NCI-H526 (cell line): ENCODE measurements around the gene PDGFRB.

Experiments
- DNase-seq, 2 experiments: peaks; one replicate each; lab custom pipeline; 2025; lab: John Stamatoyannopoulos, UW

PDGFRB gene

DNA sequence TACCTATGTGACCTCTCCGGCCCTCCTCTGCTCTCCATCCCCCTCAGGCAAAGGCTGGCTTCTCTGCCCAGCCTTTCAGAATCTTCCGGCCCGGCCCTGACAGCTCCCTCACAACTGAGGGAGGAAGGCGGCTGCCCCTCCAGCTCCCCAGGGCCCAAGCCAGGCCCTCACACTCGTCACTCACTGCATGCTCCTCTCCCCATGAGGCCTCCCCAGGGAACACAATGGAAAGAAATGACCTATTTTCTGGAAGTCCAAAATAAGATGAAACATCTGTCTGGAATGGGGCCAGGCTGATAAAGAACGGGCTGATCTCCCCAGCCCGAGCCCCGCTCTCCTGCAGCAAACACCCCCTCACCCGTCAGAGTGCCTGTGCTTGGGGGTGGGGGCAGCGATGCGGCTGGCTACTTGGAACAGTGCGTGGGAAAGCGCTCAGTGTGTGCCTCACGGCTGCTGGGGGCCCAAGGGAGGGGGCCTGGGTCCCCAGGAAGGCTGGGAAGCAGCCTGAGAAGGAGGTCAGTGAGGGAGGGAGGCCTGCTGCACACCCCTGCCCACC is 11.3 kb downstream of the PDGFRB start:
- DNase-seq, result no peak

- no peak for DNase-seq
Measured at GRCh38 chr5:150143350-150144245, 12.0 kb downstream of the PDGFRB start.

GRCh38 chr5:150142959-150143349 is 12.7 kb downstream of the PDGFRB start:
- DNase-seq, result no peak

DNA sequence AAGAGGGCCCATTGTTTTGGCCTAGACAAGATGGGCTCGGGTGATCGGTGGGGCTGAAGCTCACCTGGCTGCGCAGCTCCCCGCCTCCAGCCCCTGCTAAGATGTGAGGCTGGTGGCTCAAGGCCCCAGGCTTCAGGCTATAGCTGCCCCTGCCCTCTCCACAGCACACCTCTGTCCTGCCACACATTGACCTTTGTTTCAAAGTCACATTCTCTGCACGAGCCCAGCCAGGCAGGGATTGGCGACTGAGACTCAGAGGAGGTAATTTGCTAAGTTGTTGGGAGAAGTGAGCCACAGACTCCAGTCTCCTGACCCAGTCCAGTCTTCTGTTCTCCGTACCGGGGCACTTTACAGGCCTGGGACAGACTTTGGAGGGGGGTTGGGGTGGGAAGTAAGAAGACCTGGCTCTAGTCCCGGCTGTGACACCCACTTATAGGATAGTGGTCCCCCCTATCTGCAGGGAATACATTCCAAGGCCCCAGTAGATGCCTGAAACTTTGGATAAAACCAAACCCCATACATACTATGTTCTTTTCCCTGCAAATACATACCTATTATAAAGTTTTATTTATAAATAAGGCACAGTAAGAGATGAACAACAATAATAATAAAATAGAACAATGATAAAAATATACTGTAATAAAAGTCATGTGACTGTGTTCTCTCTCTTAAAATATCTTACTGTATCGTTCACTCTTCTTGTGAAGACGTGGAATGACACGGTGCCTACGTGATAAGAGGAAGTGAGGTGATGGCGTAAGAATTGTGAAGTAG is 13.3 kb downstream of the PDGFRB start:
- no peak for DNase-seq

GRCh38 chr5:150141544-150142184 is 14.0 kb downstream of the PDGFRB start:
- DNase-seq, result no peak

DNA sequence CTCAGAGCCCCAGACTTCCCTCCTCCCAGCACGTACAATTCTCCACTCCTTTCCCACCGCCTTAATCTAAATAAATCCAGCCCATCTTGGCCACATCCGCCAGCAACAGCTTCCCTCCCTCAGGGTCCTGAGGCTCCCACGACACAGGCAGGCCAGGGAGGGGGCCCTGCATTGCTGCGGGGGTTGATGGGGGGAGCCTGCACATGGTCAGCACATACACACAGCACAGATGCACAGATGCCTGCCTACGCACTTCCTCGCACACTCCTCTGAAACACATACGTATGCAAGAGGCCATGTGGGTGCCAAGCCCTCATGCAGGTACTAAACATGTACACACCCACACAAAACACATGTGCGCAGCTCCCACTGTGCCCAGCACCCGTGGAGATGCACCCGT is 14.8 kb downstream of the PDGFRB start:
- DNase-seq, result no peak

GRCh38 chr5:150139334-150139733 is 16.3 kb downstream of the PDGFRB start:
- no peak for DNase-seq

DNA sequence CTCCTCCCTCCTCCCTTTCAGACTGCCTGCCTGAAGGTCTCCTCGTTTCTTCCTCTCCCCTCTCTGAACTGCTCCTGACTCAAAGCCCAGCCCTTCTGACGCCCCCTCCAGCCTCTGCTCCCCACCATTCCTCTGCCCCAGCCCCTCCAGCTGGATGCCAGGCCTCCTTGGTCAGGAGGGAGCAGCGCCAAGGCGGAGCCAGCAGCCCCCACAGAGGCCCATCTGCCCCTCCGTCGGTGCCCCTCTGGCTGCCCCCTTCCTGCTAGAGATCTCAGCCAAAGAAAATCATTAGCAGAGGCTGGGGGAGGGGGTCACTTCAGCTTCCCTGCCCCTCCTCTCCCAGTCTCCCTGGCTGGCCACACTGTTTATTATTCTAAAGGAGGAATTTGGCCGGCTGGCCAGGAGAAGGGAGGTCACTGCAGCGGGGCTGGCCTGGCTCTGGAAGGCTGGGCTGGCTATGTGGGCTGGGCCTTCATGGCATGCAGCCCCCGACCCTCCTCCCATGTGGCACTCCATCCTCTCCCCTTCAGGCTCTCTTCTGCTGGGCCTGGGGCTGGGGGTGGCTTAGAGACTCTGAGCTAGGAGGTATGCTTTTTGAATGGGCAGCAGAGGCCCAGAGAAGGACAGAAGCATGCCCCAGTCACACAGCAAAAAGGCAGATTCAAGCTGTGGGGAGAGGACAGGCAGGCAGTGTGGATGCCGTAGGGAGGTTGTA is 16.9 kb downstream of the PDGFRB start:
- DNase-seq, result no peak

GRCh38 chr5:150137997-150138396 is 17.6 kb downstream of the PDGFRB start:
- DNase-seq, result no peak

DNA sequence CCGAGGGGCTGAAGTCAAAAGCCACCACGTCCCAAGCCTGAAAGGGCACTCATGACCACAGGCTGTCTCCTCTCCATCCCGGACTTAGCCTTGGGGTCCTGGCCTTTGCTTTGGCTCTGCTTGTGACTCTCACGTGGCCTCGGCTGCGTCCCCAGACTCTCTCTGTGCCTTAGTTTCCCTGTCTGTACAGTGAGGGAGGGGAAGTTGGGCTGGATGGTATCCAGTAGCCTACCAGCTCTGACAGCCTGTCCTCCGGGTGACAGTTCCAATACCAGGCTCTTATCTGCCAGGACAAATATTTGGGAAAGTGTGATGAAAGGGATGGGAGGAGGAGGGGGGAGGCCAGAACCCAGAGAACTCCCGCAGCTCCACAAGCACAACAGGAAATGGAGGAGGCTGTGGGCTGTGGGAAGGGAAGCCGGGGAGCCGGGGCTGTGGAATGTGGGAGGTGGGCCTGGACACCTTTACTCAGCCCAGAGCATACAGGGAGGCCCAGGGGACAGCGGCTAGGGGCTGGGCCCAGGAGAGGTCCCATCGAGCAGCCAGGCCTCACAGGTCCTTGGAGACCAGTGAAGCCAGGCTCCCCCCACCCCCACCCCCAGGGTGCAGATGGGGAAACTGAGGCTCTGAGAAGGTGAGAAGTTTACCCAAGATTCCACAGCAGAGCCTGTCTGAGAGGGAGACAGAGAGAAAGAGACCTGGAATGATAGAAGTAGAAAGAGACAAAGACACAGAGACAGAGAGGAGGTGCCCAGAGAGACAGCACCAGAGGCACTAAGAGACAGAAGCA is 18.3 kb downstream of the PDGFRB start:
- DNase-seq, result no peak

DNA sequence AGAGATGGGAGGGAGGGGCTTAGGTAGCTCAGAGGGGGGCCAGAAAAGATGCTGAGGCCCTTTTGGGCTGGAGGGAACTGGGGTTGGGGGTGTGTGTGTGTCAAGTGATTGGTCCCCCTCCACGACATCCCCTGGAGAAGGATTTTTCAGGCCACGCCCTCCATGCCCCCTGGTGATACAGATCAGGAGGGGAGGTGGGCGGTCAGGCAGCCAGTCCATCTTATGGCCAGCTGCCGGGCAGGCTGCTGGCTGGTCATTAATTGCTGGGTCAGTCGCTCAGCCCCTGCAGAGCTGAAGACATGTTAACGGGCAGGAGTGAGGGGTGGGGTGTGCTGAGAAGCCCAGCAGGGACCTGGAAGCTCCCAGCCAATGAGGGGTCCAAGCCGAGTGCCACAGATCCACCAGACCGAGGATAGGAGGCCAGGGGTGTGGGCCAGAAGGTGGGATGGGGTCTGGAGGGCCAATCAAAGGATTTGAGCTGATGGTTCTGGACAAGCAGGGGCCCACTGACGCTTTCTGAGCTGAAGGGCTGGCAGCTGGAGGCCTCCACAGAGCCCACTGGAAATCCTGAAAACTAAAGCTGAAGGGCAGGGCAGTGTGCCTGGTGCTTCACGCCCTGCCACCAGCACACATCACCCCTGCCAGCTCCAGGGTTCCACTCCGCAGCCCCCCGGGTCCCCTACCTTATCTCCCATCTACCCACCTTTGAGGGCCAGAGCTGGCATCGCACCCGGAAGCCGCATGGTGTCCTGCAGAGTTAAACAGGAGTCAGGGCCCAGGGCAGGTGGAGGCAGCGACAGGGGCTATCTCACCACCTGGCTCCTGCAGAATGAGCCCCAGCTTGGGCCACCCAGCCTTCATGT is 19.1 kb downstream of the PDGFRB start:
- DNase-seq, result no peak

GRCh38 chr5:150135557-150136304 is 19.9 kb downstream of the PDGFRB start:
- no peak for DNase-seq

DNA sequence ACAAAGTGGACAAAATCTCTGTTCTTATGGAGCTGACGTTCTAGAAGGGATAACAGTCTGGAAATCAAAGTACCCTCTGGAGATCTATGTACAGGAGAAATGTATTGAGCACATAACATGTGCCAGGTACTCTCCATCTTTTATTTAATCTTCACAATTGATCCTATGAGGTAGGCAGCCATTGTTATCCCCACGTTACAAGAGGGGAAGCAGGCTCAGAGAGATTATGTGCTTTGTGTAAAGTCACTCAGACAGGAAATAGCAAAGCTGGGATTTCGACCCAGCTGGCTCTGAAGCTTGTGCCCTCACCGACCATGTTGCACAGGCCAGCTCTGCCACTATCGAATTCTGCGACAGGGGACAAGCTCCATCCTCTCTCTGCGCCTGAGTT is 21.5 kb downstream of the PDGFRB start:
- no peak for DNase-seq

DNA sequence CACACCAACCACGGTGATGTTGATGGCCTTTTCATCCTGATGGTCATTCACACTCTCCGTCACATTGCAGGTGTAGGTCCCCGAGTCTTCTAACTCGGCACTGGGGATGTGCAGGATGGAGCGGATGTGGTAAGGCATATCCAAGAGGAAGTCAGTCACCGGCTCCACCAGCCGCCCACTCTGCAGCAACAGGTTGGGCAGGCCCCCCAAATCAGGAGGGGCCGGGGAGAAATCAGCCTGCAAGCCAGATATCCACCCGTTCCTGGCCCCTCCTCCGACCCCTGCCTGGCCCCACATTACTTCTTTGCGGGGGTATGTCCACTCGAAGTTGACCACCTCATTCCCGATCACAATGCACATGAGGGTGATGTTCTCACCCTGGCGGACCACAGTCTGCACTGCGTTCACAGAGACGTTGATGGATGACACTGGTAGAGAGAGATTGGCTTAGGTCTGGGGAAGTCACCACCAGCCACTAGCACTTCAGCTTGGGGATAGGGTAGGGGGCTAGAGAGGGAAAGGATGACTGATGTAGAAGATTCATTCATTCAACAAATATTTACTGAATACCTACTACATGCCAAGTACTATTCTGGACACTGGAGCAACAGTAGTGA is 22.0 kb downstream of the PDGFRB start:
- DNase-seq, result no peak

- DNase-seq, result no peak
Measured at GRCh38 chr5:150132740-150133139, 22.9 kb downstream of the PDGFRB start.

DNA sequence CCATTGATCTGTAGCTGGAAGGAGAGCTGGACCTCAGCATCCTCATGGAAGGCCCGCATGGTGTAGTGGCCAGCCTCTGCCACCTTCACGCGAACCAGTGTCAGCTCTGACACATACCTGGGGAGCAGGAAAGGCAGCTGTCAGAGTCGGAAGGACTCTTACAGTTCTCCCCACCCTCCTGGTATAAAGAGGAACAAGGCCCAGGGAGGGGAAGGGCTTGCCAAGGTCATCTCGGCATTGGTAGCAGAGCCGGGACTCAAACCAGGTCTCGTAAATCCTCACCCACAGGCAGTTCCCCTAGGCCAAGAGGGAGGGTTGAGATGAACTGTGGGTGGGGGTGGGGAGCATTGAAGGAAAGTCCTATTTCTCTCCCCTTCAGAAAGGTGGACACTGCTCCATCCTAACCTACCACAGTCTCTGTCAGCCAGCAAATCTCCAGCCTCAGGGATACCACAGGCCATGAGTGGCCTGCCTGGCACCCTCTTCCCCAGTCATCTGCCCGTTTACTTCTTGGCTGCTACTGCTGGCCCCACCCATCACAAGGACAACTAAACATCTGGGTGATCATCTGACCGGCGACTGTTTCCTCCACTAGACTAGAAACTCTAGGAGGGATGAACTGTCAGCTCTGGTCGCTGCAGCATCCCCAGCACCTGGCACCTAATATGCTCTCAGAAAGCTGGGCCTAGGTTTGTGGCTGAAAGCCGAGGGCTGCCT is 23.5 kb downstream of the PDGFRB start:
- DNase-seq, result no peak

DNA sequence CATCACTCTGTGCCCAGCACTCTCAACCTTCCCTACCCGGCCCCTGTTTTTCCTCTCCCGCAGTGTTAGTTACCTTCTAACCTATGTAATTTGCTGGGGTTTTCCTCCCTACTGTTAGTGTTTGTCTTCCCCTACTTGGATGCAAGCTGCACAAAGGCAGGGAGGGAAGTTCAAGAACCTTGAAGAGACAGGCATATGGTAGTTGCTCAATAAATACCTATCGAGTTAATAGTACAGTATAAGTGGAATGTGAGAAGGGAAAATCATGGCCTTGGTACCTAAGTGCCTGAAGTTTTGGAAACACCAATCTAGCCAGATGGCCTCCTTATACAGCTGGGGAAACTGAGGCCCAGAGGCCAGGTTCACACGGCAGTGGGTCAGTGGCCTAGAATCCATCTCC is 24.2 kb downstream of the PDGFRB start:
- no peak for DNase-seq

GRCh38 chr5:150130493-150130922 is 25.1 kb downstream of the PDGFRB start:
- DNase-seq, result no peak
